Heart left ventricle (tissue), 13 donors: Measurements from ENCODE around the gene OR51E1.

Experiments used
- CTCF ChIP-seq, 12 donors: fragments of 200-600 bp; sonication (generic) in 4 of 12; IDR thresholded peaks; one replicate each; pipeline versions ENCODE4 v1.5.0 to v1.8.0; 2018 to 2022; ENCODE audit warnings: antibody characterized with exemption in 12 of 12, mild to moderate bottlenecking in 5 of 12
- POLR2A ChIP-seq, 2 donors: fragments of 450-650 bp; IDR thresholded peaks; one replicate each; pipeline ENCODE4 v1.6.1; 2017; ENCODE audit warnings: antibody characterized with exemption in 2 of 2, mild to moderate bottlenecking in 2 of 2, moderate library complexity in 2 of 2
- donor health status: ischemic (EF 13 %, LVEDD 7.1; RV severe dilation, severe dysfunction).
- donor health status: DM: no; HTN: yes; CAD: no.
- donor health status: DM: no; HTN: no; CAD: no.
- donor health status: ischemic (EF 25% LVEDD 6.9; RV normal size, moderate dysfunction).
- donor health status: ischemic (EF 25% LVEDD 5.7; RV mildly dilated, moderate dysfunction).
- donor health status: ischemic (EF 35%, LVEDD 5.7; RV mildly dilated, moderate dysfunction).
- donor health status: nonischemic (EF 11% LVEDD 7.7; RV severe dilation, severe dysfunction).
- donor health status: DM: yes; HTN: yes; CAD: no.
- donor health status: PGD.
- donor health status: ischemic (EF 29% LVEDD 5.4; RV normal size, mild dysfunction).
- donor health status: nonischemic (EF 23%, LVEDD 6.1; RV moderate dilation, normal function).

DNA sequence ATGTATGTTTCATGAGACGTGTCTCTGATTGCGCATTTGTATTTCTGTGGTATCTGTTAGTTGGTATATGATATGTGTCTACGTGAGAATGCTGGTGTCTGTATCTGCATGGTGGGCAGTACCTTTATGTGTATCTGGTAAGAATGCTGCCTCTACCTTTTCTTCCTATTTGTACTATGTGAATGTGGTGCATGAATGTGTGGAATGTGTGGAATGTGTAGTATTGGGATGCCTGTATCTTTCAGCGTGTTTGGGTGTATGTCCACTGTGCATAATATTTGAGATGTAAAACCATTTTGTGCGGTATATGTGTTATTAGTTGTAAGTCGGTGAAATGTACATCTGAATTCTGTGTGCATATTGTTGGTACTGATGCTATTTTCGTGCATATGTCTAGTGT lies 2.3 kb upstream of the OR51E1 start:
- no peak for TF ChIP-seq CTCF (IDR thresholded peaks at IDR 0.05)
- TF ChIP-seq POLR2A (IDR thresholded peaks at IDR 0.05): no peak
